T-helper 1 cell treated with Interleukin-12 subunit alpha and Interleukin-12 subunit beta and Interleukin-4 antibody, amounts not matched to agents 30 μg/mL and 1 μg/mL, for 36 hours (primary cell): ENCODE measurements around the gene SEPTIN7.

Experiments
- H3K27ac Mint-ChIP-seq: one replicate; pipeline ENCODE4 v1.8.0; 2021; ENCODE audit warnings: mild to moderate bottlenecking, mixed read lengths
- H3K27me3 Mint-ChIP-seq: one replicate; pipeline ENCODE4 v1.8.0; 2021; ENCODE audit warnings: low read depth, mixed read lengths
- H3K36me3 Mint-ChIP-seq: one replicate; pipeline ENCODE4 v1.8.0; 2021; ENCODE audit warnings: low read depth, mixed read lengths
- H3K4me1 Mint-ChIP-seq: one replicate; pipeline ENCODE4 v1.8.0; 2021; ENCODE audit warnings: low read depth, mixed read lengths
- H3K4me3 Mint-ChIP-seq: one replicate; pipeline ENCODE4 v1.8.0; 2021; ENCODE audit warnings: mild to moderate bottlenecking, moderate library complexity, mixed read lengths
- H3K9me3 Mint-ChIP-seq: one replicate; pipeline ENCODE4 v1.8.0; 2021; ENCODE audit warnings: mixed read lengths

The SEPTIN7 gene

DNA sequence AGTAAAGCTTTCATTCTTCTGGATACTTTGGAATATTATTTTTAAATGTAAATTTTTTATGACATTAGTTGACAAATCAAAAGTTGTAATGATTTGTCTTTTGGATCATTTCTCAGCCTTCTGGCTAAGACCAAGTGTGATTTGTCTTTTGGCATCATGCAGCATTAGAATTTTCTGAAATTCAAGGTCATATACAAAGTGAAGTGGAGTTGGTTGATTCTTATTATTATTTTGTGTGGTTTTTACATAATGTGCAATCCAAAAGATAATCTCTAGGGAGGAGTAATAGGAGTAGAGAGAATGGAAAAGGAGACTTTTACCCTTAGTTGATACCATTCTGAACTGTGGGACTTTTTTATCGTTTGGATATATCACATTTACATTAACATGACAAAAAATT is 24.2 kb upstream of the SEPTIN7 start:
- H3K27ac Mint-ChIP-seq: no peak overlapping the region
- no peaks in the 10 kb centered on the region for H3K4me1 Mint-ChIP-seq
- H3K9me3 Mint-ChIP-seq: no peaks in the 10 kb centered on the region
- no peak overlapping the region for H3K4me3 Mint-ChIP-seq
- H3K36me3 Mint-ChIP-seq: no peaks in the 10 kb centered on the region
- H3K27me3 Mint-ChIP-seq: no peaks in the 10 kb centered on the region

DNA sequence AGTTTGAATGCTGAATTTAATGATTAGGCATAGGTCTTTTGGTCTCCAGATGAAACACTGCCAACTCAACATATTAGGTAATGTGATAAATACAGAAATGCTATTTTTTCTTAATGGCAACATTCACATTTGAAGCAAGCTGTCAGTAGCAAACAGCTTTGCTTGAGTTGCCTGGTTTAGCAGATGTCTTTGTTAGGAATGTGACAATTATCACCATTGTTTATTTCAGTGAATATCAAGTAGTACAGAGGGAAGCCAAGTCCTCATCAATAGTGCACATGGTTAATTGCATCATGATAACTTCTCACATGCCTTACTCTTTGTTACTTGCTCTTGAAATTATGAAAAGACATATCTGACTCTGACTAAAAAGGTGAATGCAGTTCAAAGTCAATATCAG is 23.7 kb upstream of the SEPTIN7 start:
- Mint-ChIP-seq H3K4me3 (no peak overlapping the region), H3K4me1 (no peaks in the 10 kb centered on the region), H3K27me3 (no peaks in the 10 kb centered on the region), H3K36me3 (no peaks in the 10 kb centered on the region), H3K9me3 (no peaks in the 10 kb centered on the region), H3K27ac (no peak overlapping the region)

- Mint-ChIP-seq H3K36me3 (no peaks in the 10 kb centered on the region), H3K4me3 (no peak overlapping the region), H3K4me1 (no peaks in the 10 kb centered on the region), H3K9me3 (no peaks in the 10 kb centered on the region), H3K27me3 (no peaks in the 10 kb centered on the region), H3K27ac (no peak overlapping the region)
Measured at GRCh38 chr7:35780070-35780469, 20.8 kb upstream of the SEPTIN7 start.

DNA sequence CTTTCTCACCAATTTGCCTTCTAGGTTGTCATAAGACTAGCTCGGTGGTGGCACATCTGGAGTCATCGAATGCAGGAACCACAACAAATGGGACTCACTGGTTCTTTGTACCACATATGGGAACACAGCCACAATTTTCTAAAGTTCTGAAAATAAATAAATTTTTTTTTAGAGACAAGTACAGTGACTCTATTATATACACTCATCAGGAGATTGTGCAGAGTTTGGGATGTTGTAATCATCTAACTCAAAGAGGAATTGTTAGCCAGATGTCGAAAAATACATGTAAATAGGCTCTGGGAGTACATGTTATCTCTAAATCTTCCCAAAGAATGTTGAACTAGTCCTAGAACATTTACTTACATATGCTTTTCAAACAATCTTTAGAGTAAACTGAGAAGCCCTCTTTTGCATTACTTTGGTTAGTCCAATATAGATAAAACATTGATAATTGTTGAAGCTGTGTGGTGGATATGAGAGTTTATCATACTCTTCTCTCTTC is 19.6 kb upstream of the SEPTIN7 start:
- Mint-ChIP-seq H3K4me3 (no peak overlapping the region), H3K27ac (no peak overlapping the region), H3K4me1 (no peaks in the 10 kb centered on the region), H3K36me3 (no peaks in the 10 kb centered on the region), H3K27me3 (no peaks in the 10 kb centered on the region), H3K9me3 (no peaks in the 10 kb centered on the region)

GRCh38 chr7:35781767-35782515 is 18.9 kb upstream of the SEPTIN7 start:
- H3K27me3 Mint-ChIP-seq: no peaks in the 10 kb centered on the region
- no peak overlapping the region for H3K27ac Mint-ChIP-seq
- H3K36me3 Mint-ChIP-seq: no peaks in the 10 kb centered on the region
- no peak overlapping the region for H3K4me3 Mint-ChIP-seq
- no peaks in the 10 kb centered on the region for H3K9me3 Mint-ChIP-seq
- H3K4me1 Mint-ChIP-seq: no peaks in the 10 kb centered on the region

DNA sequence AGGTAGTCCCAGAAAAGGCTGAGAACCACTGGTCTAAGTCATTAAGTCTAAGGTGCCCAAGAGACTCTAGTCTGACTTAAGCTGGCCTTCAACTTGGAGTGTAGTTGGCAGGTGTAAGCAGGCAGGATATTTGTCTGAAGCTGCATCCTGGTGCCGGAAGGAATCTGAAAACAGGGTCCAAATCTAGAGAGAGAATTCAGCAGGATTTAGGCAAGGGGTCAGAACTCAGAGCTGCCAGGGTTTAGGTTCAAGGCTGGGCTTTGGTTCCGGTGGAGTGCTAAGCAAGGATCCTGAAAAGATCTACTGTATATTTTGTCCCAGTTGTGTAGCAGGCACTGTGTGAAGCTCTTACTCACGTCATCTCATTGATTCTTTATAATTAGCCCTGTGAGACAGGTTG is 16.5 kb upstream of the SEPTIN7 start:
- Mint-ChIP-seq H3K36me3 (no peaks in the 10 kb centered on the region), H3K4me3 (no peak overlapping the region), H3K27ac (no peak overlapping the region), H3K9me3 (peaks cover 4% of the 10 kb centered on the region), H3K4me1 (no peaks in the 10 kb centered on the region), H3K27me3 (no peaks in the 10 kb centered on the region)

- H3K4me3 Mint-ChIP-seq: no peak overlapping the region
- peaks cover 13% of the 10 kb centered on the region for H3K9me3 Mint-ChIP-seq
- H3K27me3 Mint-ChIP-seq: peaks cover 6% of the 10 kb centered on the region
- no peaks in the 10 kb centered on the region for H3K4me1 Mint-ChIP-seq
- H3K27ac Mint-ChIP-seq: no peak overlapping the region
- H3K36me3 Mint-ChIP-seq: peaks cover 4% of the 10 kb centered on the region
Measured at GRCh38 chr7:35785250-35785649, 15.6 kb upstream of the SEPTIN7 start.

DNA sequence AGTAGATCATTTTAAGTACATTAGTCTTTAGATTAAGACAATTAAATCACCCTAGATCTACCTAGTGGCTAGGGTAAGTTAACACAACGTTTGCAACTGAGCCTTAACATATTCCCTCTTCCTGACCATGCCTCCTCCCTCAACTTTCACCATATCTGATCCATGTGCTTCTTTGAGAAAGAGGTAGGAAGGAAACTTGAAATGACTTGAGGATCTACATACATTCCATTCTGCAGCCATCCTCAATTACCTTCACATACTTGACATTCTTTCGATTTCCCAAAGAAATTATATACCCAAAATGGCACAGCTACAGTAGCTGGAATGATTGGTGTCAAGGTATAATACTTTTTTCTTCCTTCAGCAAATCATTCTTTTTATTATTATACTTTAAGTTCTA is 12.9 kb upstream of the SEPTIN7 start:
- H3K36me3 Mint-ChIP-seq: peaks cover 6% of the 10 kb centered on the region
- H3K4me1 Mint-ChIP-seq: no peaks in the 10 kb centered on the region
- H3K27ac Mint-ChIP-seq: no peak overlapping the region
- peaks cover 6% of the 10 kb centered on the region for H3K27me3 Mint-ChIP-seq
- no peak overlapping the region for H3K4me3 Mint-ChIP-seq
- H3K9me3 Mint-ChIP-seq: peaks cover 15% of the 10 kb centered on the region

- Mint-ChIP-seq H3K4me3 (no peak overlapping the region), H3K27ac (no peak overlapping the region), H3K4me1 (no peaks in the 10 kb centered on the region), H3K27me3 (peaks cover 16% of the 10 kb centered on the region), H3K36me3 (peaks cover 6% of the 10 kb centered on the region), H3K9me3 (peaks cover 15% of the 10 kb centered on the region)
Measured at GRCh38 chr7:35792472-35792871, 8.4 kb upstream of the SEPTIN7 start.

- Mint-ChIP-seq H3K27ac (no peak overlapping the region), H3K36me3 (peaks cover 6% of the 10 kb centered on the region), H3K9me3 (peaks cover 15% of the 10 kb centered on the region), H3K4me1 (no peaks in the 10 kb centered on the region), H3K4me3 (no peak overlapping the region), H3K27me3 (peaks cover 16% of the 10 kb centered on the region)
Measured at GRCh38 chr7:35792873-35793489, 7.9 kb upstream of the SEPTIN7 start.

GRCh38 chr7:35797311-35797710 is 3.5 kb upstream of the SEPTIN7 start:
- Mint-ChIP-seq H3K27ac (no peak overlapping the region), H3K4me3 (no peak overlapping the region), H3K36me3 (peaks cover 2% of the 10 kb centered on the region), H3K9me3 (no peaks in the 10 kb centered on the region), H3K27me3 (peaks cover 10% of the 10 kb centered on the region), H3K4me1 (peaks cover 9% of the 10 kb centered on the region)

DNA sequence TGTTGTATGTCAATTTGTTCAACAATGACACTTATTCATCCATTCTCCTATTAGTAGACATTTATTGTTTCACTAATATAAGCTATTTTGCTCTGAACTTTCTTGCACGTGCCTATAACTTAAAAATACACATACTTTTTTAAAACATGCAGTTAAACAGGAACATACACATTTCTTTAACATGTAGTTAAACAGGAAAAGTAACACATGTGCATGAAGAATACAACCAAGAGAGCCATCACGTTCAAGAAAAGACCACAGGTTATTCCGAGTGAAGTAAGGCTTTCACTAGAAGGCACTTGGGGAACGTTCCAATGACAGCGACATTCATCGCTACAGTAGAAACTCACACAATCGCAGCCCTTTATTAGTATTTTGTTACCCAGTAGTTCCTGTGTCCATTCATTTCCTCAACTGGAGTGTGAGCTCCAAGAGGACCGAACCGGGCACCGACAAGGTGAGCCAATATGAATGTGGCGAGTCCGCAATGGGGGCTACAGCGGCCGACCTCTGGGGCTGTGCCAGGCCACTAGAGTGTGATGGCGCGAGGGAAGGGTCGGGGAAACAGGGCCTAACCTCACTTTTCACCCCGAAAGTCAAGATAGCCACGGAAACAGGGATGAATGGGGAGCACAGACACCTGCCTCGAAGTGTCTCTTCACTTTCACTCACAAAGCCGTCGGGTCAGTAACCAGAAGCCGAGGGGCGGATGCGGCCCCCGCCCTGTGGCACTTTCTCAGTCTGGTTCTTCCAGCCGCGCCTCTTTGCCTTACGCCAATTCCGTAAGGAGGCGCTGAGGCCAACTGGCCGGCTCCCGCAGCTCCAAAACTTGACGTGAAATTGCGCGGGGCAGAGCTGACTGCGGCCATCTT is 775 bp upstream of the SEPTIN7 start:
- H3K9me3 Mint-ChIP-seq: no peaks in the 10 kb centered on the region
- peaks cover 30% of the 10 kb centered on the region for H3K4me1 Mint-ChIP-seq
- peak overlapping the region; percentile 85 for H3K4me3 Mint-ChIP-seq
- peak overlapping the region; percentile 93 for H3K27ac Mint-ChIP-seq
- H3K36me3 Mint-ChIP-seq: peaks cover 10% of the 10 kb centered on the region
- peaks cover 5% of the 10 kb centered on the region for H3K27me3 Mint-ChIP-seq

GRCh38 chr7:35801392-35802101 is 690 bp downstream of the SEPTIN7 start:
- Mint-ChIP-seq H3K27ac (peak overlapping the region; percentile 88), H3K27me3 (no peaks in the 10 kb centered on the region), H3K9me3 (no peaks in the 10 kb centered on the region), H3K36me3 (peaks cover 10% of the 10 kb centered on the region), H3K4me3 (peak overlapping the region; percentile 94), H3K4me1 (peaks cover 37% of the 10 kb centered on the region)

DNA sequence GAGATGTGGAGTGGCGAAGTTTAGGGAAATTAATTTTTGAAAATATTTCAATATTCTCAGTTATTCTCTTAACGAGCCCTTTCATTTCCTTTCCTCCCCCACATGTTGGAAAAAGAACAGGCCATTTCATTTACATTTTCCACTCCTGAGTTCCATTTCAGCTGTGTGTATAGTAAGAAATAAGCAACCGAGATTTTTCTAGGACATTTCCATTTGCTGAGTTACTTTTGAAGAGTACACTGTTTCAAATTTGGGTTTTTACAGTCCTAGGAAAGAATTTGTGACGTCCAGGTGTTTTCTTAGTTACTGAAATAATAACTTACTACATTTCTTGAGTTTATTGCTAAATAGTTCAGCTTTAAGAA is 1.2 kb downstream of the SEPTIN7 start:
- Mint-ChIP-seq H3K4me3 (peak overlapping the region; percentile 94), H3K9me3 (no peaks in the 10 kb centered on the region), H3K27me3 (no peaks in the 10 kb centered on the region), H3K4me1 (peaks cover 38% of the 10 kb centered on the region), H3K36me3 (peaks cover 10% of the 10 kb centered on the region), H3K27ac (peak overlapping the region; percentile 88)
